HAP-1 (cell line): ENCODE data around the gene PQBP1.
A peak's percentile ranks its signal among the peaks of the same experiment; 100 is the strongest.

Source experiments
- DNase-seq, 2 experiments: peaks; one replicate each; pipeline ENCODE4 v3.0.0-alpha.2; 2016 to 2020; ENCODE audit warnings: low spot score in 2 of 2
- H3K27me3 ChIP-seq: fragments of 250-450 bp; sonication (Bioruptor Pico); 2 replicates; pipeline ENCODE4 v1.5.1; 2020; ENCODE audit warnings: low read depth, mild to moderate bottlenecking, moderate library complexity
- H3K36me3 ChIP-seq: fragments of 250-450 bp; sonication (Bioruptor Pico); replicated peaks from 2 replicates; pipeline ENCODE4 v1.5.1; 2020; ENCODE audit warnings: mild to moderate bottlenecking
- H3K4me1 ChIP-seq: fragments of 250-450 bp; sonication (Bioruptor Pico); 2 replicates; pipeline ENCODE4 v1.5.1; 2020; ENCODE audit warnings: mild to moderate bottlenecking
- H3K4me3 ChIP-seq: fragments of 250-450 bp; sonication (Bioruptor Pico); 2 replicates; pipeline ENCODE4 v1.5.1; 2020; ENCODE audit warnings: mild to moderate bottlenecking, moderate library complexity
- H3K9me3 ChIP-seq: fragments of 250-450 bp; sonication (Bioruptor Pico); 2 replicates; pipeline ENCODE4 v1.5.1; 2020; ENCODE audit warnings: mild to moderate bottlenecking, moderate library complexity
- in situ Hi-C: fragments of 300-500 bp; cut with MboI; formaldehyde crosslinking; loops from 3 replicates; pipeline ENCODE4 v1.14.3; 2020; ENCODE audit warnings: low sequenced_read_pairs, inconsistent platforms, mixed read lengths

Gene PQBP1

DNA sequence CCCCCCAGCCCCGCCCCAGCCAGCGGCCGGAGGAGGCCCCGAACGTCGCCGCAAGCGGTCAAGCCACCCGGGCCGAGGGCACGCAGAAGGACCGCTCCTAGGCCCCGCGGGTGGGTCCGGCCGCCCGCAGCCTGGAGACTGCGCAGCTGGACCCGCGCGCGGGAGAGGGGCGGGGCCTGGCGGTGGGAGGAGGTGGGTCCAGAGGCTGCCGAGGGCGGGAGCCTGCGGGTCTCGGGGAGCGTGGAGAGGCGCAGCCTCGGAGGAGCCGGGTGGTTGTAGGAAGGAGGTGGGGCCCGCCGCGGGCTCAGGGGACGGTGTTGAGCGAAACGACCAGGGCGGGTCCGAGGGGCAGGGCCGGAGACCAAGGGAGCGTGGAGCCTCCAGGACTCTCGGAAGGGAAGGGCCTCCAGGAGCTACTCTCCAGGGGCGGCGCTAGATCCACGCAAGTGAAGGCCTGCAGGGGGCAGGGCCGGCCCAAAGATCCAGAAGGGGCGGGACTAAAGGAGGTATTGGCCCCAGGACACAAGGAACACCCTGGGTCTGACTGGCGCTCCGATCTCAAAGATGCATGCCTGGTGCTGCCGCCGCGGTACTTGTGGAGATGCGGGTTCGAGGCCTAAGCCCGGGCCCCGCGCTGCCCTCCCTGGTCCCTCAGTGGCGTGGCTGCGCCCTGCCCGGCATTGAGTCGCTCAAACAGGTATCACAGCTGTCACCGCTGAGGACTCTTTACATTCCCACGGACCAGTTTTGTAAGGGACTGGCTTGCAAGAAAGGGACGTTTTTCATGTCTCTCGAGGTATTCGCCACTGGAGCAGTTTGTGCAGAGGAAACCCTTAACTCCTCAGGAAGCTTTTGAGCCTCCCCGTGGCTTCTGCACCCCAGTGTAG is 6.1 kb upstream of the PQBP1 start:
- H3K4me3 ChIP-seq: peak overlapping the region; percentile 33
- H3K4me1 ChIP-seq: peaks cover 8% of the 10 kb centered on the region; the same call in 1 of the 2 replicates
- H3K9me3 ChIP-seq: no peaks in the 10 kb centered on the region
- DNase-seq: peak; percentile 85 to 96
- no peaks in the 10 kb centered on the region for H3K27me3 ChIP-seq
- H3K36me3 ChIP-seq: peaks cover 27% of the 10 kb centered on the region
- in situ Hi-C loops: no loop called here

DNA sequence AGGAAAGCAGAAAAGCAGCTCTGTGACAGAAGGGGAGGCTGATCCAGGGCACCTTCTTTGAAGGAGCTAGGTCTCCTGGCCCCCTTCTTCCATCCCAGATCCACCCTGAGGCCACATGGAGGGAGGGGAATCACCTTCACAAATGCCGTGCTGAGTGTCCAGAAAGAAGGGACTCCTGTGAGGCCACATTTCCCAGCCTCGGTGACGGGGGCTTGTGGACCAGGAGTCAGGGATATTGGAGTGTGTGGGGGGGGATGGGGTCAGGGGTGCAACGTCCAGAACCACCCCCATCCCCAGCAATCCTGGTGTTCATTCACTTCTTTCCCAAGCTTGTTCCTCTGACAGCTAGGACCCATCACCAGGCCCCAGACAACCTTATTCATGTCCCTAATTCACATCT is 4.8 kb upstream of the PQBP1 start:
- no peak for DNase-seq
- peaks cover 8% of the 10 kb centered on the region; the same call in 1 of the 2 replicates for H3K4me1 ChIP-seq
- no peak overlapping the region for H3K4me3 ChIP-seq
- H3K9me3 ChIP-seq: no peaks in the 10 kb centered on the region
- peaks cover 27% of the 10 kb centered on the region for H3K36me3 ChIP-seq
- no peaks in the 10 kb centered on the region for H3K27me3 ChIP-seq
- in situ Hi-C loops: no loop called here

DNA sequence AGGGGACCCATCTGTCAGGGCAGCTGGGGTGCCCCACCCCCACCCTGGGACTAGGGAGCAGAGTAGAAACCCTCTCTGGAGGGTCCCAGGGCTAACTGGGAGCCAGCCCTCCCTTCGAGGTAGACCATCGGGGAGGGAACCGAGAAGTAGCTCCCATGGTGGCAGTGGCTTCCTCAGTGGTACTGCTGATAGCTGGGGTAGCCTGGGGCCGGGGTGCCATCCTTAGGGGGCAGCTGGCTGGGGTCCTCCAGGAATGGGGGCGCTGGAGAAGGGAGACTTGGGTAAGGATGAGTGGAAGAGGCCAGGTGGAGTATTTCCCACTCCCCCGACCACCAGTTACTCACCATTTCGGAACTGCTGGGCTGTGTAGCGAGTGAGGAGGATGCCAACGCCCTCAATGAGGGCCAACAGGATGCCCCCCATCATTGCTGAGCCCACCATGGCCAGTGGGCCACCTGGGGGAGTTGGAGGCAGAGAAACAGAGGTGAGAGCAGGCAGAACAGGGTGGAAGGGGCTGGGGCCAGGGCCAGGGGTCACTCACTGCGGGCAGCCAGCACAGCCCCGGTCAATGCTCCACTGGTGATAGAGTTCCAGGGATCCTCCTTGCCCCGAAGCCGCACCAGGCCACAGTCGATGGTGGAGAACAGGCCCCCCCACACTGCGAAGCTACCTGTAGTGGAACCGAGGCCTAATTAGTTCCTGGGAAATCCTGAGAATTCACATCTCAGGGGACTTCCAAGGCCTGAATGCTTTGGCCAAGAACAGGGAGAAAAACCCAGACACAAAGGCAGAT is 4.0 kb upstream of the PQBP1 start:
- no peaks in the 10 kb centered on the region for H3K9me3 ChIP-seq

DNA sequence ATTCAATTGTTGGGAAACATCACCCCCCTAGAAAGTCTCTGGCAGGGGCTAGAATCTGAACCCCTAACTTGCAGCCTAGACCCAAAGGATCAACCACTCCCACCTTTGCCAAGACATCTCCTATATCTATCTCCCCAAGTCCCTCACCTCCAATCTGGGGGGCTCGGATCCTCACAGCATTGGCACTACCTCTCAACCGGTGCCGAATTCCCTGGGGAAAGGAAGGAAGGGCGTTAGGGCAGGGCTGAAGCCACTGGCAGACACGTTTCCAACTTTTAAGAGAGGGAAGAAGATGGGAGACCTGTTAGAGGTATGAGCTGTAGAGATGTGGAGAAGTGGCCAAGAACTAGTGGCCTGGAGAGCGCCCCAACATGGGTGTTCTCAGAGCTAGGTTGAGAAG is 2.8 kb upstream of the PQBP1 start:
- Histone ChIP-seq H3K36me3 (peaks cover 31% of the 10 kb centered on the region), H3K4me3 (no peak overlapping the region), H3K9me3 (no peaks in the 10 kb centered on the region), H3K27me3 (no peaks in the 10 kb centered on the region), H3K4me1 (peaks cover 13% of the 10 kb centered on the region)
- no peak for DNase-seq
- in situ Hi-C loops: loop anchor here (5.0 kb wide), 1 partner anchor 272 kb away; no protein-coding TSS in a partner anchor

More for the DNA sequence above, 4.0 kb upstream of the PQBP1 start:
- Histone ChIP-seq H3K4me1 (peaks cover 8% of the 10 kb centered on the region; the same call in 1 of the 2 replicates), H3K27me3 (no peaks in the 10 kb centered on the region), H3K4me3 (no peak overlapping the region), H3K36me3 (peaks cover 27% of the 10 kb centered on the region)
- DNase-seq: no peak
- in situ Hi-C loops: no loop called here

DNA sequence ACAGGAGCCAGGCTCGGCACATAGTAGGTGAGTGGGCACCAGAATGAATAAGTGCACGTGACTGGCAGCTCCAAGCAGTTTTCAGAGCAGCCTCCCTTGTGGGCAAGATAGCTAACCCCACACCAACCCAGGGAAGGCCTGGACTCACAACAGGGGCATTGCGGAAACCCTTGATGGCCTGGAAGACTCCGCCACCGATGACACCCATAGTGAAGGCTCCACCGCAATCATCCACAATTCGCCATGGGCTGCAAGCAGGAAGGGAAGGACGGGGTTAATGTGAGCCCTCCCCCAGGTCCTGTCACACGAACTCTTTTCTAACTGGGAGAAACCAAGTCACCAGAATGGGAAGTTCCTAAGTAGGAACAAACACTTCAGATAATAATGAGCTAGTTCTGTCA is 1.1 kb upstream of the PQBP1 start:
- DNase-seq: peak; percentile 46 to 61
- Histone ChIP-seq H3K27me3 (no peaks in the 10 kb centered on the region), H3K36me3 (peaks cover 43% of the 10 kb centered on the region), H3K4me1 (peaks cover 13% of the 10 kb centered on the region), H3K4me3 (peak overlapping the region; percentile 73), H3K9me3 (no peaks in the 10 kb centered on the region)
- in situ Hi-C loops: loop anchor here (5.0 kb wide), 1 partner anchor 271 kb away; no protein-coding TSS in a partner anchor

DNA sequence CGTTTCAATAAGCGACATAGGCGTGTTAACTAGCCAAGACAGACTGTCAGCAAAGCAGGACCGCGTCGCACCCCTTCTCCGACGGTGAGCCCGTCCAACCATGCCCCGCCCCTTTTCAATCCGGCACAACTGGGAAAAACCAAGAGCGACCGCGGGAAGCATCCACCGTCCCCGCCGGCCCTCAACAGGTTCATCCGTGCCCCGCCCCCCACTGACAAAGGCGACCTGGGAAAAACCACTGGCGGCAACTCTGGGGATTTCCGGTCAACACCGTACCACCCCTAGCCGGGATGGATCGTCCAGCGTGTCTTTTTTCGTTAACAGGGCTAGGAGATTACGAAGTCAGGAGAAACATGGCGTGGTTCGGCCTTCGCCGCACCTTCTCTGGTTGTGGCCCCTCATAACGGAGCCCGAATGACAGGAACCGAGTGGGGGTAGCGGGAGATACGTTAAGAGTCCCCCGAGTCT is 539 bp upstream of the PQBP1 start:
- in situ Hi-C loops: loop anchor here (5.0 kb wide), 1 partner anchor 270 kb away; no protein-coding TSS in a partner anchor
- Histone ChIP-seq H3K27me3 (no peaks in the 10 kb centered on the region), H3K4me3 (peak overlapping the region; percentile 73), H3K36me3 (peaks cover 49% of the 10 kb centered on the region), H3K4me1 (peaks cover 10% of the 10 kb centered on the region), H3K9me3 (no peaks in the 10 kb centered on the region)
- peak; percentile 89 to 98 for DNase-seq

DNA sequence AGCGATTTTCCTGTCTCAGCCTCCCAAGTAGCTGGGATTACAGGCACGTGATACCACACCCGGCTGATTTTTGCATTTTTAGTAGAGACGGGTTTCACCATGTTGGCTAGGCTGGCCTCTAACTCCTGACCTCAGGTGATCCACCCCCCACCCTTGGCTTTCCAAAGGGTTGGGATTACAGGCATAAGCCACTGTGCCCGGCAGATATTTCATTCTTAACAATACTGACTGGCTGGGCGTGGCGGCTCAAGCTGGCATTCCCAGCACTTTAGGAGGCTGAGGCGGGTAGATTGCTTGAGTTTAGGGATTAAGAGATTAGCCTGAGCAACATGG is 1.3 kb downstream of the PQBP1 start:
- H3K36me3 ChIP-seq: peaks cover 53% of the 10 kb centered on the region
- in situ Hi-C loops: loop anchor here (5.0 kb wide), 1 partner anchor 268 kb away; no protein-coding TSS in a partner anchor
- H3K4me3 ChIP-seq: peak overlapping the region; percentile 73

DNA sequence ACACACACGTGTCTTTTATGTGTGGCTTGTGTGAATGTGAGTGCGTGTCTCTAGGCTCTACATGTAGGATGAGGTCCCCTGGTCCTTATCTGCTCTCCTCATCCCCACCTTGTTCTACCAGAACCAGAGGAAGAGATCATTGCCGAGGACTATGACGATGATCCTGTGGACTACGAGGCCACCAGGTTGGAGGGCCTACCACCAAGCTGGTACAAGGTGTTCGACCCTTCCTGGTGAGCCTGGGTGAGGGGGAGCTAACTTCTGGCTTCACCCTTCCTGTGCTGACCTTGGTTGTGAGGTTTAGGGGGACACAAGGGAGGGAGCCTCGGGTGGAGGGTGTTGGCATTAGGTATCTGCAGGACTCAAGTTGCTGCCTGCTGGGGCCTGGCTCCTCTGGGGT is 3.3 kb downstream of the PQBP1 start:
- no peaks in the 10 kb centered on the region for H3K9me3 ChIP-seq
- in situ Hi-C loops: no loop called here
- peaks cover 5% of the 10 kb centered on the region for H3K4me1 ChIP-seq
- no peaks in the 10 kb centered on the region for H3K27me3 ChIP-seq
- no peak overlapping the region for H3K4me3 ChIP-seq
- no peak for DNase-seq
- H3K36me3 ChIP-seq: peaks cover 60% of the 10 kb centered on the region

More for the DNA sequence above, 1.3 kb downstream of the PQBP1 start:
- H3K4me1 ChIP-seq: peaks cover 5% of the 10 kb centered on the region
- no peaks in the 10 kb centered on the region for H3K27me3 ChIP-seq
- peak; percentile 36 to 71 for DNase-seq
- H3K9me3 ChIP-seq: no peaks in the 10 kb centered on the region

DNA sequence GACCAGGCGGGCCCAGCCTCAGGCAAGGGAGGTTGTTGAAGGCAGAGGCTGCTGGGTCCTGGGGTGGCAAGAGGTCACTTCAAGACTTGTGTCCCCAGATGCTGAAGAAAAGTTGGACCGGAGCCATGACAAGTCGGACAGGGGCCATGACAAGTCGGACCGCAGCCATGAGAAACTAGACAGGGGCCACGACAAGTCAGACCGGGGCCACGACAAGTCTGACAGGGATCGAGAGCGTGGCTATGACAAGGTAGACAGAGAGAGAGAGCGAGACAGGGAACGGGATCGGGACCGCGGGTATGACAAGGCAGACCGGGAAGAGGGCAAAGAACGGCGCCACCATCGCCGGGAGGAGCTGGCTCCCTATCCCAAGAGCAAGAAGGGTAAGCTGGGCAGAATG is 4.4 kb downstream of the PQBP1 start:
- in situ Hi-C loops: no loop called here
- Histone ChIP-seq H3K27me3 (no peaks in the 10 kb centered on the region), H3K36me3 (peaks cover 67% of the 10 kb centered on the region), H3K4me1 (peaks cover 5% of the 10 kb centered on the region), H3K4me3 (no peak overlapping the region), H3K9me3 (no peaks in the 10 kb centered on the region)
- no peak for DNase-seq

DNA sequence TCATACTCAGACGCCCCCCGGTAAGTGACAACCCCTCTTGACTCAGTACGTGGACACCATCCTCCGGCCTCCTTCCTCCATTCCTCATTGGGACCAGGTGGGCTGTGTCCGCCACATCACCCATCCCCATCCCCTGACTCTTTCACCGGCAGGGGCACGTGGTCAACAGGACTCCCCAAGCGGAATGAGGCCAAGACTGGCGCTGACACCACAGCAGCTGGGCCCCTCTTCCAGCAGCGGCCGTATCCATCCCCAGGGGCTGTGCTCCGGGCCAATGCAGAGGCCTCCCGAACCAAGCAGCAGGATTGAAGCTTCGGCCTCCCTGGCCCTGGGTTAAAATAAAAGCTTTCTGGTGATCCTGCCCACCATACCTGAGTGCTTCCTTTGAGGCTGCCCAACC is 5.0 kb downstream of the PQBP1 start:
- Histone ChIP-seq H3K36me3 (peaks cover 67% of the 10 kb centered on the region), H3K27me3 (no peaks in the 10 kb centered on the region), H3K4me1 (peaks cover 5% of the 10 kb centered on the region), H3K4me3 (no peak overlapping the region), H3K9me3 (no peaks in the 10 kb centered on the region)
- in situ Hi-C loops: no loop called here
- no peak for DNase-seq

DNA sequence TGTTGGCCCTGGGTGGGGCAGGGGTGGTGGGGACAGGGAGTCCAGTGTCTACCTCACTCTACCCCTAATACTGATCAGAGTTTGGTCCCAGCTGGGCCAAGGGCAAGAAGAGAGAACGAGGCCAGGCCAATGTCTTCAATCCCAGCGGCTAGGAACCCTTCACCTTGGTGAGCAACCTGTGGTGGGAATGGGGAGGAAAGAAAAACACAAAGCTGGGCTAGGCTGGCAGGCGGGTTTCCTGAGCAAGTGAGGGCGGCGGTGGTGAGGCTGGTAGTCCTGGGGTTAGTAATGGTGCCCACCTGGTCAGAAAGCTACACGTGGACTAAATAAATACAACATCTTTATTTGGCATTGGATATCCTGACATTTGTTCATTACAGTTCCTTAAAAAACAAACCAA is 5.6 kb downstream of the PQBP1 start:
- H3K36me3 ChIP-seq: peaks cover 68% of the 10 kb centered on the region
- H3K4me1 ChIP-seq: peaks cover 5% of the 10 kb centered on the region
- no peak overlapping the region for H3K4me3 ChIP-seq
- no peaks in the 10 kb centered on the region for H3K9me3 ChIP-seq
- in situ Hi-C loops: no loop called here
- no peaks in the 10 kb centered on the region for H3K27me3 ChIP-seq
- no peak for DNase-seq

DNA sequence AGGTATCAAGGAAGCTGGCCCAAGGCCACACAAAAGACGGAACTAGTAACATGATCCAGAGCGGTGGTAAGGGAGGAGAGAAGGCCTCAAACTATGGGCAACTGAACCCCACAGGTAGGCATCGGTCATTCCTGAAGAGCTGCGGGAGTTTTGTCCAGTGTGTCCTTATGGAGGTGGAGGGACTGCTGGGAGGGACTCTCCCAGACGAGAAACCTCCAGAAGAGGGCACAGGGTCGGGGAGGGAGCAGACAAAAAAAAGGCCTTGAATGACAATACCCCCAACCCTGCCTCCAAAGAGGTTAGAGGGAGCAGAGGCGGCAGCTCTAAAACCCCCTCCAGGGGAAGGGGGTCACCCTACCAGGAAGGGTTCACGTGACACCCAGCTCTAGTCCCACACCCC is 6.5 kb downstream of the PQBP1 start:
- no peak for DNase-seq
- Histone ChIP-seq H3K36me3 (peaks cover 71% of the 10 kb centered on the region), H3K9me3 (no peaks in the 10 kb centered on the region), H3K4me1 (peaks cover 3% of the 10 kb centered on the region), H3K27me3 (no peaks in the 10 kb centered on the region), H3K4me3 (no peak overlapping the region)
- in situ Hi-C loops: no loop called here

DNA sequence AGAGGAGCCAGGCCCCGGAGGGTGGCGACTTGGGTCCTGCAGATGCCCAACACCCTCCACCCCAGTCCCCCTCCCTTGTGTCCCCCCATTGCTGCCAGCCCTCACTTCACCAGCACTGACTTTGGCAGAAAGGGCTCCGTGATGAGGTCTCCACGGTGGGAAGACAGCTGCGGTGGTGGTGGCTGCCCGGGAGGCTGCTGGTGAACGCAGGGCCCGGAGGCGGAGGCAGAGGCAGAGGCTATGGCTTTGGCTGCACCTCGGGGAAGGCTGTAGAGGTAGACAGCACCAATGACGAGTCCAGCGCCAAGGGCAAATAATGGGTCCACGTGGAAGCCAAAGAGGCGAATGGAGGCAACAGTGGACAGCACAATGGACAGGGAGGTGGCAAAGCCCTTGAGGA is 6.9 kb downstream of the PQBP1 start:
- Histone ChIP-seq H3K9me3 (no peaks in the 10 kb centered on the region), H3K36me3 (peaks cover 72% of the 10 kb centered on the region), H3K27me3 (no peaks in the 10 kb centered on the region), H3K4me3 (no peak overlapping the region), H3K4me1 (no peaks in the 10 kb centered on the region)
- in situ Hi-C loops: no loop called here
- DNase-seq: no peak
